Right ventricle myocardium superior (tissue), 1 donor: Measurements from ENCODE around the gene BMP7. TPM values are rescaled to one million over a fixed set of nuclear protein-coding genes. Genes with fewer than 3 reads are reported as not detected.
"Not testable (repeated sequence)": the region's sequence is repeated elsewhere in the genome, so short reads cannot be mapped to it uniquely, and the experiment has no call there.

Experiments used
- ATAC-seq: fragments of 200-7000 bp; cut with Tn5 transposase; one replicate; pipeline ENCODE4 v1.9.1; 2020; ENCODE audit warnings: mild to moderate bottlenecking; ENCODE audit not compliant: poor library complexity
- DNase-seq: peaks from one replicate; pipeline ENCODE4 v3.0.0-alpha.2; 2020
- intact Hi-C: fragments of 100-400 bp; cut with DNase I; formaldehyde crosslinking; loops from one replicate; pipeline ENCODE4 v1.11.2; 2022
- total RNA-seq: library from RNA; stranded (reverse); fragmentation: NEBNext Ultra II Directional; extraction: Animal tissue kit (Norgen Biotek cat#: 25700); gene quantifications from one replicate; pipeline ENCODE4 v1.2.1, GENCODE V29; 2021
- donor health status: DM: no; HTN: yes; CAD: no; lungs with severe emphysema.

The BMP7 gene
- total RNA-seq, 1 donor from 2014 or later, result 23.2 TPM

GRCh38 chr20:57173041-57173440 is 93.4 kb downstream of the BMP7 start:
- DNase-seq (no peak), ATAC-seq (no peak)
- intact Hi-C loops, result no loop called here

- ATAC-seq (no peak), DNase-seq (no peak)
- intact Hi-C loops, result no loop called here
Measured at GRCh38 chr20:57170343-57170742, 96.1 kb downstream of the BMP7 start.

GRCh38 chr20:57169162-57169561 is 97.3 kb downstream of the BMP7 start:
- no peak for DNase-seq
- ATAC-seq, result no peak
- intact Hi-C loops, result loop anchor here (10.0 kb wide), 1 partner anchor 96 kb away; the partner anchor contains the start of gene BMP7

- DNase-seq (peak; percentile 64), ATAC-seq (peak; percentile 90)
- intact Hi-C loops, result loop anchor here (10.0 kb wide), 1 partner anchor 97 kb away; the partner anchor contains the start of gene BMP7
Measured at GRCh38 chr20:57167971-57168701, 98.3 kb downstream of the BMP7 start.

GRCh38 chr20:57167292-57167655 is 99.2 kb downstream of the BMP7 start:
- ATAC-seq (peak; percentile 5), DNase-seq (no peak)
- intact Hi-C loops, result loop anchor here (10.0 kb wide), 1 partner anchor 98 kb away; the partner anchor contains the start of gene BMP7

- intact Hi-C loops, result loop anchor here (10.0 kb wide), 1 partner anchor 98 kb away; the partner anchor contains the start of gene BMP7
- ATAC-seq, result no peak
Measured at GRCh38 chr20:57166568-57167291, 99.7 kb downstream of the BMP7 start.

GRCh38 chr20:57165427-57166004 is 100.9 kb downstream of the BMP7 start:
- intact Hi-C loops, result loop anchor here (10.0 kb wide), 1 partner anchor 99 kb away; the partner anchor contains the start of gene BMP7
- DNase-seq, result no peak
- no peak for ATAC-seq

More at GRCh38 chr20:57166568-57167291, 99.7 kb downstream of the BMP7 start:
- no peak for DNase-seq

- no peak for DNase-seq
- no peak for ATAC-seq
- intact Hi-C loops, result loop anchor here (10.0 kb wide), 1 partner anchor 100 kb away; the partner anchor contains the start of gene BMP7
Measured at GRCh38 chr20:57164872-57165271, 101.6 kb downstream of the BMP7 start.

- intact Hi-C loops, result loop anchor here (10.0 kb wide), 1 partner anchor 102 kb away; the partner anchor contains the start of gene BMP7
- DNase-seq (no peak), ATAC-seq (no peak)
Measured at GRCh38 chr20:57163041-57163440, 103.4 kb downstream of the BMP7 start.

- intact Hi-C loops, result loop anchor here (10.0 kb wide), 1 partner anchor 102 kb away; the partner anchor contains the start of gene BMP7
- peak; percentile 69 for ATAC-seq
- DNase-seq, result peak; percentile 62
Measured at GRCh38 chr20:57162362-57162652, 104.1 kb downstream of the BMP7 start.

GRCh38 chr20:57161478-57162361 is 104.7 kb downstream of the BMP7 start:
- DNase-seq, result peak; percentile 58
- ATAC-seq, result peak; percentile 46
- intact Hi-C loops, result loop anchor here (10.0 kb wide), 1 partner anchor 103 kb away; the partner anchor contains the start of gene BMP7

GRCh38 chr20:57160985-57161384 is 105.5 kb downstream of the BMP7 start:
- intact Hi-C loops, result loop anchor here (10.0 kb wide), 1 partner anchor 104 kb away; the partner anchor contains the start of gene BMP7
- DNase-seq, result no peak
- no peak for ATAC-seq

- DNase-seq, result no peak
- intact Hi-C loops, result loop anchor here (10.0 kb wide), 1 partner anchor 105 kb away; the partner anchor contains the start of gene BMP7
- ATAC-seq, result no peak
Measured at GRCh38 chr20:57159945-57160610, 106.4 kb downstream of the BMP7 start.

GRCh38 chr20:57159193-57159851 is 107.1 kb downstream of the BMP7 start:
- DNase-seq (no peak), ATAC-seq (no peak)
- intact Hi-C loops, result no loop called here

- intact Hi-C loops, result no loop called here
- ATAC-seq (no peak), DNase-seq (no peak)
Measured at GRCh38 chr20:57158474-57158873, 108.0 kb downstream of the BMP7 start.

- ATAC-seq, DNase-seq, intact Hi-C loops: not testable (repeated sequence)
Measured at GRCh38 chr20:57157787-57158186, 108.7 kb downstream of the BMP7 start.

- intact Hi-C loops, result no loop called here
- DNase-seq, result peak; percentile 73
- ATAC-seq, result peak; percentile 80
Measured at GRCh38 chr20:57157106-57157691, 109.2 kb downstream of the BMP7 start.
